ENCODE measurements around the gene DOCK6. TPM values are rescaled to one million over a fixed set of nuclear protein-coding genes. Genes with fewer than 3 reads are reported as not detected.

Gene DOCK6
- total and polyA plus RNA-seq, 2 of the 13 experiments (the other 11 are each of a cell fraction or from before 2014, with no cell fraction given), result 5.4 to 38.1 TPM

GRCh38 chr19:11240008-11240444, 22.3 kb downstream of the DOCK6 start (continued):
- no peak for TF ChIP-seq ZNF614 (CRISPR knock-in tag; IDR thresholded peaks at IDR 0.05; ENCODE audit: borderline replicate concordance)
- TF ChIP-seq TP53 (CRISPR knock-in tag; conservative IDR thresholded peaks at IDR 0.05), result no peak
- TF ChIP-seq ZNF460 (CRISPR knock-in tag; IDR thresholded peaks at IDR 0.05; ENCODE audit: borderline replicate concordance), result no peak
- no peak for TF ChIP-seq KLF9 (CRISPR knock-in tag; IDR thresholded peaks at IDR 0.05; ENCODE audit: low read depth)
- TF ChIP-seq ZNF264 (CRISPR knock-in tag; IDR thresholded peaks at IDR 0.05), result no peak
- no peak for TF ChIP-seq CEBPG (CRISPR knock-in tag; IDR thresholded peaks at IDR 0.05)
- TF ChIP-seq CHCHD3 (CRISPR knock-in tag; IDR thresholded peaks at IDR 0.05), result no peak
- no peak for TF ChIP-seq GTF2F1 (IDR thresholded peaks at IDR 0.05; ENCODE audit: low read length)
- TF ChIP-seq IKZF1 (IDR thresholded peaks at IDR 0.05), result no peak
- TF ChIP-seq ZNF101 (CRISPR knock-in tag; IDR thresholded peaks at IDR 0.05; ENCODE audit: borderline replicate concordance, low read depth), result 0 out of 2 replicates have a peak, but pooled peaks have one; percentile 9
- no peak for TF ChIP-seq E2F2 (CRISPR knock-in tag; IDR thresholded peaks at IDR 0.05; ENCODE audit: borderline replicate concordance)
- no peak for TF ChIP-seq PAXIP1 (CRISPR knock-in tag; conservative IDR thresholded peaks at IDR 0.05)
- no peak for TF ChIP-seq HDAC2 (CRISPR knock-in tag; IDR thresholded peaks at IDR 0.05)
- no peak for TF ChIP-seq ZNF326 (CRISPR knock-in tag; IDR thresholded peaks at IDR 0.05; ENCODE audit: borderline replicate concordance)
- TF ChIP-seq ZBTB34 (CRISPR knock-in tag; IDR thresholded peaks at IDR 0.05), result 0 out of 2 replicates have a peak, but pooled peaks have one; percentile 9
- no peak for TF ChIP-seq POLR2A (IDR thresholded peaks at IDR 0.05; ENCODE audit: insufficient read depth in 1 of 2, low read depth in 2 of 2, low read length in 2 of 2)
- no peak for TF ChIP-seq ZNF569 (CRISPR knock-in tag; IDR thresholded peaks at IDR 0.05; ENCODE audit: borderline replicate concordance)
- TF ChIP-seq ZNF839 (CRISPR knock-in tag; IDR thresholded peaks at IDR 0.05; ENCODE audit: borderline replicate concordance), result no peak
- TF ChIP-seq KLF16 (CRISPR knock-in tag; IDR thresholded peaks at IDR 0.05), result no peak
- TF ChIP-seq ZSCAN31 (CRISPR knock-in tag; IDR thresholded peaks at IDR 0.05; ENCODE audit: low read depth), result no peak
- no peak for TF ChIP-seq ZNF780A (CRISPR knock-in tag; IDR thresholded peaks at IDR 0.05)
- peak; percentile 72; the same call in 1 of the 2 replicates for TF ChIP-seq ZNF770 (CRISPR knock-in tag; IDR thresholded peaks at IDR 0.05)
- peak; percentile 82; the same call in 1 of the 2 replicates for TF ChIP-seq ZC3H4 (CRISPR knock-in tag; IDR thresholded peaks at IDR 0.05; ENCODE audit: borderline replicate concordance)
- TF ChIP-seq ZSCAN29 (CRISPR knock-in tag; conservative IDR thresholded peaks at IDR 0.05), result 0 out of 2 replicates have a peak, but pooled peaks have one; percentile 3
- no peak for TF ChIP-seq HDAC1 (CRISPR knock-in tag; IDR thresholded peaks at IDR 0.05)

All from HepG2 (cell line).